Activated CD4-positive, alpha-beta T cell treated with anti-CD3 and anti-CD28 coated beads, Interleukin-2, amount 50 U/mL, for 16 hours (primary cell): Measurements from ENCODE around the gene RAB33A.

Source experiments
- DNase-seq: peaks from one replicate; pipeline ENCODE4 v3.0.0-alpha.2; 2020

RAB33A gene

DNA sequence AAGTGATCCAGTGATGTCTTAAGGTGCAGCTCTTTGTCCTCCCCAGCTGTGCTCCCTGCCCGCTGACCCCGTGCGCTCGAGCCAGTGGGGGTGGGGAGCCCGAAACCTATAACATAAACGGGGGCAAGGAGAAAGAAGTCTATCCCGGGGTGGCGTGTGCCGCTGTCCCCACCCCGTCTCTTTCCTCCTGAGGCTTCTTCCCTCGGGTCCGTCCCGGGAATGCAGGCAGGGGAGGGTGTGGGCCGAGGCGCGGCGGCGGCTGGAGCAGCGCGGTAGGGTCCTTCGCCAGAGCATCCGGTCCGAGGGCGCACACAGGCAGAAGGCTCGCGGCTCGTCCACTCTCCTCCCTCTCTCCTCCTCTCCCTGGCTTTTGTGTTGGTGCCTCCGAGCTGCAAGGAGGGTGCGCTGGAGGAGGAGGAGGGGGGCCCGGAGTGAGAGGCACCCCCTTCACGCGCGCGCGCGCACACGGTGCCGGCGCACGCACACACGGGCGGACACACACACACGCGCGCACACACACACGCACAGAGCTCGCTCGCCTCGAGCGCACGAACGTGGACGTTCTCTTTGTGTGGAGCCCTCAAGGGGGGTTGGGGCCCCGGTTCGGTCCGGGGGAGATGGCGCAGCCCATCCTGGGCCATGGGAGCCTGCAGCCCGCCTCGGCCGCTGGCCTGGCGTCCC lies at the start of gene RAB33A:
TSS of gene RAB33A (plus strand) at position 517 of the 681 bp plus-strand sequence. CDS start at position 618, 101 bp downstream.
- DNase-seq: peak; percentile 58

DNA sequence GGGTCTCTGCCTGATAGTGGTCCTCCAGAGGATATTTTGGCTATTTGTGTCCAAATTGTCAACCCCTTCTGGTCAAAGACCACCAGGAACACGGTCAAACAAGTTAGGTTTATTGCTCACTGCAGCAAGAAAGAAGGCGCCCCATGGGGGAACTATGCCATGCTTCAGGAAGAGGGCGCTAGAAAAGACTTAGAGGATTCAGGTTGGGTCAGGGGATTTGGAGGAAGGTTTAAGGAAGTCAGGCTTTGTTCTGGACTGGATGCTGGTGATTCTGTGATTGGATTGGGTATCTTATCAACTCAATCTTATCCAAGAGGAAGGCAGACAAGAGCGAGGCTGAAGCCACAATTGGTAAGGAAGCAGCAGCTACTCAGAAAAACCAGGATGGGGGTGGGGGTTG lies 47.2 kb upstream of the RAB33A start:
- DNase-seq: no peak

DNA sequence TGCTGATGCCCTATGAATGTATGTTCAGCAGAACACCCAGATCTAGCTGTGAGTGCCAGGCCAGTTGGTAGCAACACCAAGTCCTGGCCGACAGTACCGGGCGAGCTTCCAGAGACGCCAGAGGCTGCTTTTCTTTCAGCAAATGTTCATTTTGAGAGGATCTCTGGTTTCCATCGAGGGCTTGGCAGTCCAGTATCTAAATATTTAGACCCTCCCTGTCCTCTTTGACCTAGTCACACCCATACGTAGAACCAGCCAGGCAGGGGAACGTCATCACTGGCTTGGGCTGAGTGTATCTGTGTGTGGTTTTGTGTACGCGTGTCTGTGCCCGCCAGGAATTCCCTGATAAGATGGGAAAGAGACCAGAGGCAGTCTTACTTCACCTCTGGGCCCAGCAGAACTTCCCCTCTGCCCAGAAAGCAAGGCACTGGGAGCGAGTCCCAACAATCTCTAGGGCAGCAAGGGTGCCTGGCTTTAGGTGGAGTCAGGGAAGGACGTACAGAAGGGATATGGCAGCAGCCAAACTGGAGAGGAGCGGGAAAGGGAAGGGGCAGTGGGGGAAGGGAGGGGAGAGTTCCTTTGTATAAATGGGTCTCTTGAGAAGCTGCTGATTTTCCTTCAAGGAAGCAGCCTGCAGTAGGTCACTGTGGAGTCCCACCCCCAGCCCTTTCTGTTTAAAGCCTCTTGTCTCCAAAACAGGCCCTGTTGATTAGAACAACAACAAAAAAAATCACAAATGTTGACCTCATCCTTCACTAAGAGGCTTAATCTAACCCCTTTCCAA lies 46.5 kb upstream of the RAB33A start:
- DNase-seq: no peak

DNA sequence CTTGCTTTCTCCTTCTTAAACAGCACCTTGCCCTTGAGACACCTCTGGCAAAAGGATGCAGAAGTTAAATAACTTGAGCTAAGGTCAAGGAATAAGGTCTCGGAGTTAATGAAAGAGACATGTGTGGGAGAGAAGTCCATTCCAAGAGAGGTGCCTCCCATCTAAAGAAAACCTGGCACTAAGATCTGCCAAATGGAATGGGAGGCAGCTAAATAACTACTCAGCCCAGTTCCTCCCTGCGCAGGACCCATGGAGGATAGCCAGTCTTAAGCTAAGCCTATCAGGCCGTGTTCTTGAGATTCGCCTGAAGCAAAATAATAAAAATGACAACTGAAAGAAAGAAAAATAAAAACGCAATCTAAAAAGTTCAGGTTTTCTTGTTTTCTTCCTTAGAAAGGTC lies 40.8 kb upstream of the RAB33A start:
- DNase-seq: no peak

DNA sequence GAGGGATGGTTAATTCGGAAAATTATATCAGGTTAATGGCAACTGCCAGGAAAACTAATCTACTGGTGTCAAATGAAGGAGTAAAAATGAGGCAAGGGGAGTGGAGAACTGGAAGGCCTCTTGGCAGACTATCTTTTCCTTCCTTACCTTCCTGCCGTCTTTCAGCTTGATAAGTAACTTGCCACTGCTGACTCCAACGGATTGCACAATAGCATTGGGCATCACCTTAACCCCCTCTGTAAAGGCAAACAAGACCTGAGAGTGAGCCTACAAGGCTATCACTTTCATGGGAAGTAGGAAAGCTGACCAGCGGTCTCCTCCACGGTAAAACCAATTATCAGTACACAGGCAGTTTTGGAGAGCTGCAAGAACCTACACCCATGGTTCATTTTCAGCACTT lies 35.3 kb upstream of the RAB33A start:
- DNase-seq: no peak

DNA sequence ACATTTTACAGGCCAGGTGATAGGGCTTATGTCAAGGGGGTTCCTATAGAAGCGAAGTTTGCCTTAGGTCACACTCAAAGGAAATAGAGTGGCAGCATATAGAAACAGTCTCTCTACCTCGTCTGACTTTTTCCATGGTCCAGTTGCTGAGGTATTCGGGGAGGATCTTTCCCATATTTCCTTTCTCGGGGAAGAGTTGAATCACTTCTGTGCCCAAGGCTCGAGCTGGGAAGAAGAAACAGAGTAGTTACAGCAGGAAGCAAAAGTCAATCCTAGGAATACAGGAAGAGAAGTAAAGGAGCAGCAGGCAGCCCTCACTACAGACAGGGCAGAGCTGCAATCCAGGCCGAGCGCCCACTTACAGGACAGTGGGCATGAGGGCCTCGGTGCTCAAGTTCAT lies 34.8 kb upstream of the RAB33A start:
- DNase-seq: no peak

DNA sequence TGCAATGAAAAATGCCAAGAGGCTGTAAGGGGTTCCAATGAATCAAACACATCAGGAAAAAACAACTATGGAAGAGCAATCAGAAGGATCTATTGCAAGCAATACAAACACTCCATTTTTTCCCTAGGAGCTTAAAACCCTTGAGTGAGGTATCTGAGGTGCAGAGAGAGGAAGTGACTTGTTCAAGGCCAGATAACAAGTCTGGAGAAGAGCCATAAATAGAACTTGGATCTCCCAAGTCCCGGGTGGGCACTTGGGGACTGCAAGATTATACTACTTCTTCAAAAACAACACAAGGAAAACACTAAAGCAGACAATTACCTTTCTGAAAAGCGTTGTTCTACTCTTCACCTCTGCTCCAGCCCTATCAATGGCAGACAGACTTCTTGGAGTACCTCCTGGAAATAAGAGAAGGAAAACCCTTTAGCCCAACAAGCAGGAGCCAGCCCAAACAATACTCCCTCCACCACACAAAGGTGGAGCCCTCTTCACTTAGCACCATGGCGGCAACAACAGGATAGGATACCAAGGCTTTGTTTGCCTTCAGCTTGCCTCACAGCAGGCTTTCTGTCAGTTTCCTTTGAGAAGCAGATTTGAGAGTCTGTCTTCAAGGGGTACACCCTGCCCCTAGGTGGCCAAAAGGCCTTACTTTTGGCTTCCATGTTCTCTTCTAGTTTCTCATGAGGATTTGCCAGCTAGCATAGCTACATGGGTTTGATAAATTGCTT lies 32.1 kb upstream of the RAB33A start:
- no peak for DNase-seq

DNA sequence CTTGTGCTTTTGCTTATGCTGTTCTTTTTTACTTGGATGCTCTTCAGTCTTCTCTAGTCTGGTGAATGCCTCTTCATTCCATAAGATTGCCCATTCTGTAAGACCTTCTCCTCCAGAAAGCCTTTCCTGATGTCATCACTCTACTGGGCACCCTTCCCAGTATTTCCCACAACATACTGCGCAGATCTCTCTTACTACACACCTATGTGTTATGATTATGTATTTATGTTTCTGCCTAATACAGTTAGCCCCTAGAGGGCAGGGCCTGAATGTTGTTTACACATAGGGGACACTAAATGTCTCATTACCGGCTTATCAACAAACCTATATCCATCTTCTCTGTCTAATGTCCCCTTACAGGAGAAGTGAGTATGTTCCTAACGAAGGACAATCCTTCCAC lies 27.3 kb upstream of the RAB33A start:
- DNase-seq: no peak

DNA sequence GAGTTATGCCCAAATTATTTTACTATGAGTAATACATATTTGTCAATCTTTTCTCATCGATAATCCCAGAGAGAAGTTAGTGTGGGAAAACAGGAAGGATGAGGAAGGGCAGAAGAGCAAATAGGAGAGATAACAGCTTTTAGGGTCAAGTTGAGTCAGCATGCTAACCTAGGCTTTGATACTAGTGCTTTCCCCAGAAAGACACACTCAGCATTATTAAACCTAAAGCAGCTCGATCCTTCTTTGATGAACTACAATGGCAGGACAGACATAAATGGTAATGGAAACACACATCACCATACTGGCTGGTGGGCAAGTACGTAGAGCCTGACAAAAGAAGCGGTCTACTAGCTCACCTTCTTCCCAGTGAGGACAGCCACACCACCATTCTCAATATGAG lies 26.6 kb upstream of the RAB33A start:
- no peak for DNase-seq

DNA sequence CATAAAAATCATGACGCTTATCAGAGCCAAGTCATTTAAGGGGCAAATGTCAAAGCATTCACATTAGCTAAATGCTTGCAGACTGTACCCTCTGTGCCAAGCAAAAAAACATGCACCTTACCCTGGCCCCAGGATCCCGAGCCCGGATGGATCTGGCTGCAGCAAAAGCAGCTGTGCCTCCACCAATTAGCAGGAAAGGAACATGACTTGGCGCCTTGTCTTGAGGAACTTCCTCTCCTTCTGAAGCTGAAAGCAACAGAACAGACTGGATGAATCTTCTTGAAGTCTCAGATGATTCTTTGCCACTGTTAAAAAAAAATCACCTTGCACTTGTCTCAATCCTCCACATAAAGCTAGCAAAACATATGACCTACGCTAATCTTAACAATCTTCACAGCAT lies 24.1 kb upstream of the RAB33A start:
- DNase-seq: no peak

DNA sequence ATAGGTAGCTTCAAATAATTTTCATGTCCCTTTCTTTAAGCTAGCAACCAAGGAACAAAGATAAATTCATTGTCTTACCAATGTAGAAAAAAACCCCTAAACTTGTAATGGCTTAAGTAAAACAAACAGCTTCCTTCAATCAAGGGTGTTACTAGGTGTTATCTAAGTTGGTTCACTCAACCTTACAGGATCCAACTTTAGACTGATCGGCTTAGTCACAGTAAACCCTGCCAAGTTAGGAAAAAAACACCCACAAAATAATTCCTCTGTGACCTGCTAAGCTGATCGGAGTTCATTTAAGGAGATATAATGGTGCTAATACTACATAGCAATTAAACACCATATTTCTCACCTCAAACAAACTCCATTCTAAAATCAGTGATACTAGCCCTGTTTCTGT lies 16.2 kb upstream of the RAB33A start:
- DNase-seq: no peak

DNA sequence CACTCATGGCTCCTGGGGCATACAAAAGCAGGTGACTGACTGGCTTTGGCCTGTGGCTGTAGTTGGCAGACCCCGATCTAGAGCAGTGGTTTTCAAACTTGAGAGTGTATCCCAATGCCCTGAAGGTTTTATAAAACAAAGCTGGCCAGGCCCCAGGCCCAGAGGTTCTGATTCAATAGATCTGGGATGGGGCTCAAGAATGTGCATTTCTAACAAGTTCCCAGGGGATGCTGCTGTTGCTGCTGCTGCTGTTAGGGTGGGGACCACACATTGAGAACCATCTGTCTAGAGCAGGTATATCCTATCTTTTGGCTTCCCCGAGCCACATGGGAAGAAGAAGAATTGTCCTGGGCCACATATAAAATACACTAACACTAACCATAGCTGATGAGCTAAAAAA lies 13.5 kb upstream of the RAB33A start:
- no peak for DNase-seq

DNA sequence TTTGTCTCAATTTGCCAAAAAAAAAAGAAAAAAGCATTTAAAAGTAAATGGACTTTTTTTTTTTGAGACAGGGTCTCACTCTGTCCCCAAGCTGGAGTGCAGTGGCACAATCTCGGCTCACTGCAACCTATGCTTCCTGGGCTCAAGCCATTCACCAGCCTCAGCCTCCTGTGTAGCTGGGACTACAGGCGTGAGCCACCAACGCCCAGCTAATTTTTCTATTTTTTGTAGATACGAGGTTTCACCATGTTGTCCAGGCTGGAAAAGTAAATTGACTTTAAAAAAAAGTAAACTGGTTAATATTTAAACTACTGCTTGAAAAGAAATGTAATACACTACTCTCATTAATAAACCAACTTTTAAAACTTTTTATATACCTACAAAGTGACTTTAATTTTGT lies 12.0 kb upstream of the RAB33A start:
- DNase-seq: no peak

DNA sequence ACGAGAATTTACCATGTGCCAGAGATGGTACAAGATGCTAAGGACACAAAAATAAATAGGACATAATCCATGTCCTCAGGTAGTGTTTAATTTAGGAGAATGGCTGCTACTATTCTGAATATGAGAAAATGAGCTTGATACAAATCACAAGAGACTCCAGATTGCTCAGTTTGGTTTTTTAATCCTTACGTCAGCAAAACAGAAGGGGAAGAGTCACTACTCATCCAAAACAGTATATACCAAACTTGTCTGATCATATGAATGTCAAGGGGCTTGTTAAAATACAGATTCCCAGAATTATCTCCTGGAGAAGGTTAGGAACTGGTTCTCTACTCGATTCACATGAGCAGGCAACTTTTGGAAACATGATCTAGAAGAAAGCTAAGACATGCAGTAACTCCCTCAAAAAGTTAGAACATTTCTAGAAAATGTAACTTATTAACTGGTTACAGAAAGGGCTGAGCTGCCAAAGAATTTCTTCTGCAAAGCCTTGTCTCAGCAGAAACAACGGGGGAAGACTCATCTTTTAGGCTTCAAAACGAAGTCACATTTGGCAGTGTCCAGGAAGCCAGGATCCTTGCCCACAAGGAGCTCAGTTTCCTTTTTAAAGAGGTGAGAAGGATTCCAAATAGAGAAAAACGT lies 9.5 kb upstream of the RAB33A start:
- DNase-seq: no peak

DNA sequence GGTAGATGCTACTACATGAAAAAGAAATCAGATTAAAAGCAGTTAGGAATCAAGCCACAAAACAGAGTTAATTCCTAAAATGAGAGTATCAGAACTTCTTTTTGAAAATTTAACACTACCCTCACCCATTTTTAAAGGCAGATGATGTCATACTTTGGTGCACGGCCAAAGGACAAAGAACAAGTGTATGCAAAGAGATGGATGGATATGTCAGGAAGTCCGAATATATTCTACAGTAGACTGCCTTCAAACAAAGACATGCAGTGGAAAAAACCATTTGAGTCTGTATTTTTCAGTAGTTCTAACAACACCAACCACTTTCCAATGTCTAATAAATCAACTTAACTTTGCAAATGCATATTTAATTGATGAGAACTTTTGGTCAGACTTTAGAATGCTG lies 8.4 kb upstream of the RAB33A start:
- no peak for DNase-seq

DNA sequence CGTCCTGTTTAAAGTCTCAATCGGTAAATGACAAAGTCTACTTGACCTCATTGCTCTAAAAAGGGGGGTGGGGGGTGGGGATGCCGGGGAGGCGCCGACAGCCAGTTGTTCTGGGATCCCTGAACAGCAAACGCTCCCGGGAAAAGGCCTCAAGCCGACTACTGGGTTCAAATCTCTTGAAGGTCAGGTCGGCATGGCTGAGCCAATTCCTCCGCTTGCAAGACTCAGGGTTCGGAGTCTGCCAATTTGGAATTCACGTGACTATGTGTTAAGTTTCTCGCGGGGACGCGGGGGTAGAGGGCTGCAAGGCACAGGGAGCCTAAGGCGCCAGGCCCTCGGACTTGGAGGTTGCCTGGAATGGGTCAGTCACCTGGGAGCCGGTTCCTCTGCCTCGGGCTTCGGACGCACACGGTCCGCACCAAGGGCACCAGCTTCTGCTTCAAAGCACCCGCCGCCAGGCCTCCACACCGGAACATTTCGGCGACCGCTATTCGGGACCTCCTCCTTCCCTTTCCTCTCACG lies 6.5 kb upstream of the RAB33A start:
- DNase-seq: no peak

DNA sequence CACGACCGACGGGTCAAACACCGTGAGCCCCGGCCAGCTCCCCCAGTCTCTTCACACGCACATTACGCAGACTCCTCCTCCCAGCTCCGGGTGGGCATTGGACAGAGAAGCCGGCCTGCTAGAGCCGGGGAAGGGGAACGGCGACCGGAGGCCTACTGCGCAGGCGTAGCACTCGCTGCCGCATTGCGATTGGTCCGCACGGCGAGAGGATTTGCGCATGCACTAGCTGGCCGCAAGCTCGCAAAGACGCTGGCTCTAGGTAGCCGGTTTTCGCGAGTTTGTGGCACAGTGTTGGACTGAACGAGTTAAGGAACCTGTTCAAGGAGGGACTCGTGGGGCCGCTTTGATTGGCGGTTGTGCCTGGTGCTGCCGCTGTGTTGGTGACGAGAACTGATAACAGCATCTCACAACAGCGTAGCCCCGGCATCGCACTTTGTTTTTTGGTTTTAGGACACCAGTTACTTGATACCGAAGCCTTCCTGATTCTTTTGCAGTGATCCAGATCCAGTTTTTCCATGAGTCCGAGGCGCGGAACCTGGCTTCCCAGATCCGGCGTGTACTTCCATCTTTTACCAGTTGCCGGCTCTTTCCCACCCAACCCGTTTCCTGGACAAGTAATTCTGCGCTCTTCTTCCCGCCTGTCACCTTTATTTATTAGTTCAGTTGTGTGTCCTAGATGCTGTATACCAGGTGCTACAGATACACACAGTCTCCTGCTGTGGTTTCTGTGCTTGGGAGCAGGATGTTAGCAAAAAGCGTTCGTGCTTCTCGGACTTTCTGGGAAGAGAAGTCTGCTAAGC lies 5.9 kb upstream of the RAB33A start, which contains the start of gene AIFM1:
TSS of gene AIFM1 (minus strand) at position 139 of the 800 bp plus-strand sequence. CDS start 185 bp downstream, outside the sequence.
- DNase-seq: peak; percentile 94

DNA sequence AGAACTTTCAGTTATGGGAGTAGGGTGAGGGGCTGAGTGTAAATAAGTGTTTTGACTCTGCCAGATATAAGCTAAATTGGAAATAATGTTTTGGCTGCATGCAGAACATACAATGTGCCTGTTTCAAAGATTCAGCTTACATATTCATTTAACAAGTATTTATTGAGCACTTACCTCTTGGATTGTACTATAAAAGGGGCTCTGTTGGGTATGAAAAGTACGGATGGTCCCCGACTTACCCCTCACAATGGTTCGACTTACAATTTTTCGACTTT lies 5.3 kb upstream of the RAB33A start:
- no peak for DNase-seq

DNA sequence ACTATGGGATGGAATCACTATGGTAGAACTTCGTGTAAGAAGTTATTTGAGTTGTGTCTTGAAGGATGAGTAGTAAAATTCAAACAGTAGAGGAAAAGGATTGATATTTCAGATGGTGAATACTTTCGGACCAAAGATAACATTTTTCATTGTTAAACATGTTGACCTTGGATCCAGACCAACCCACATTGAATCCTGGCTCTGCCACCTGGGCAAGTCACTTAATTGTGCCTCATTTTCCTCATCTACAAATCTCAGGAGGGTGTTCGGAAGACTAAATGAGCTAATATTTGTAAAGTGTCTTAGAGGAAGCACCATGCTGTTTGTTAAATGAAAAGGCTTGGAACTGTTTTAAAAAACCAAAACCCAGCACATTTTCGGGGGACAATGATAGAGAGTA lies 4.7 kb upstream of the RAB33A start:
- no peak for DNase-seq

DNA sequence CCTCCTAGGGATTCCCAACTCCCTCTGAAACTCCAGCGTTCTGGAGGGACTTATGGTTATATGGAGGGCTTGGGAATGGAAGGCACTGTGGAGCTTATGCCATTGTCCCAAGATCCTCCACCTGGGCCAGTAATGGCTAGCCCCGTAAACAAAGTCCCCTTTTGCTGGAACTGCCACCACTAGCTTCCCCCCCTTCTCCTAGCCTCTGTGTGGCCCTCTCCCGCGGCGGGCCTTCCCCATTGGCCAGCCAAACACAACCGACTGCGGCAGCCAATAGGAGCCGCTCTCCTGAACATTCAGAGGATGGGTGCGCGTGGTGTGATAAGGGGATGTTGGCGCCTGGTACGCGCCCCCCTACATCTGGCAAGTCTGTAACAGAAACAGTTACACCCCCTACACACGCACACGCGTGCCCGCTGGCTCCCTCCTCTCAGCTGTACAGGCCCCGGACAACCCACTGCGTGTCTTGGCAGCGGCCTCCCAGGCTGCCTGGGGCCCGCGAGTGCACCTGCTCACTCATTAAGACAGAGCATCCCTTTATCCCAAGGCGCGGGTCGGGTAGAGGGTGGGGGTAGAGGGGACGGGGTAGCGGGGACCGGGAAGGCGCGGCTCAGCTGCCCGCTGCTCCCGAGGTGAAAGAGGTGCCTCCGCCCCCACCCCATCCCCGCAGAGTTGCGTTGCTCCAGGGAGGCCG lies 863 bp upstream of the RAB33A start:
- peak; percentile 84 for DNase-seq

DNA sequence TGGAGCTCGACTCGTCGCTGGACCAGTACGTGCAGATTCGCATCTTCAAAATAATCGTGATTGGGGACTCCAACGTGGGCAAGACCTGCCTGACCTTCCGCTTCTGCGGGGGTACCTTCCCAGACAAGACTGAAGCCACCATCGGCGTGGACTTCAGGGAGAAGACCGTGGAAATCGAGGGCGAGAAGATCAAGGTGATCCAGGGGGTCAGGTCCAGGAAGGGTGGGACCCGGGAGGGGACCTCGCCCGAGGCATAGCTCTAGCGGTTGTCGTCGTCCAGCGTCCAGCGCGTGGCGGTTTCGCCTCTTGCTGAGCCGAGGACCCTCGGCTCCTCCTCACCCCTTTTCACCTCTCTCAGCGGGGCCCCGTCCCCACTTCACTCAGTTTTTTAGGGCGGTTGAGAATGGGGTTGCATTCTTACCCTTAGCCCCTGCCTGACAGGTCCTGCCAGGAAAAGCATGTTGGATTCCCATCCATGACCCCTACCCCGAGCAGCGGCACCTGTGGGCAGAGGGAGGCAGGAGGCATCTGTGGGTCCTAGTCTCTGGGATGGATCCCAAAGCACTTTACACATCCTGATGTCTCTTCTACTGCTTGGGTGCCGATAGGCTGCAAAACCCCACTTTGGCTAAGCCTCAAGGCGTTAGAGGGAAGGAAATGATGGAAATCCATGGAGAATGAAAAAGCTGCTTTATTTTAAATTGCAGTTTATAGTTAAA lies 524 bp downstream of the RAB33A start:
- DNase-seq: no peak
